Naive thymus-derived CD4-positive, alpha-beta T cell (primary cell): ENCODE results near the gene ARHGAP10. TPM values are rescaled to one million over a fixed set of nuclear protein-coding genes. Genes with fewer than 3 reads are reported as not detected.

Experiments used
- ATAC-seq: fragments of 150-1000 bp; cut with Tn5 transposase; 2 replicates; pipeline ENCODE4 v1.10.0; 2021; ENCODE audit warnings: mild to moderate bottlenecking, moderate library complexity
- CTCF ChIA-PET: fragments of 350-600 bp; sonication (Branson Sonifier 250); formaldehyde crosslinking; loops from one replicate; lab custom pipeline; 2021; ENCODE audit warnings: antibody characterized with exemption; lab: Charles Lee
- POLR2A ChIA-PET: fragments of 350-600 bp; sonication (Branson Sonifier 250); formaldehyde crosslinking; loops from one replicate; lab custom pipeline; 2021; ENCODE audit warnings: antibody characterized with exemption, inconsistent platforms; lab: Charles Lee
- DNase-seq, 9 donors: peaks; one replicate each; pipeline versions ENCODE4 v3.0.0 to v3.0.0-alpha.2; 2020 to 2022; ENCODE audit warnings: mixed read lengths in 1 of 9
- H3K27ac ChIP-seq: one replicate; pipeline ENCODE4 v1.7.0; 2013; ENCODE audit warnings: mild to moderate bottlenecking, low read depth, low read length, moderate library complexity
- H3K27me3 ChIP-seq, 2 donors: one replicate each; pipeline ENCODE4 v1.7.0; 2013; ENCODE audit warnings: low read length in 2 of 2, mild to moderate bottlenecking in 2 of 2, moderate library complexity in 2 of 2; ENCODE audit not compliant: control insufficient read depth in 2 of 2, insufficient read depth in 2 of 2
- H3K36me3 ChIP-seq, 3 experiments: 1 replicate in 2 of 3; 2 replicates in 1 of 3; pipeline ENCODE4 v1.7.0; 2013; ENCODE audit warnings: low read length in 3 of 3, mild to moderate bottlenecking in 3 of 3, moderate library complexity in 1 of 3; ENCODE audit not compliant: insufficient read depth in 3 of 3, control insufficient read depth in 2 of 3
- H3K4me1 ChIP-seq, 2 donors: one replicate each; pipeline ENCODE4 v1.7.0; 2013; ENCODE audit warnings: low read length in 2 of 2, mild to moderate bottlenecking in 2 of 2, moderate library complexity in 1 of 2; ENCODE audit not compliant: control insufficient read depth in 2 of 2, insufficient read depth in 2 of 2
- H3K4me3 ChIP-seq: 2 replicates; pipeline ENCODE4 v1.7.0; 2013; ENCODE audit warnings: mild to moderate bottlenecking, low read length
- H3K9me3 ChIP-seq, 3 experiments: 1 replicate in 2 of 3; 2 replicates in 1 of 3; pipeline ENCODE4 v1.7.0; 2013; ENCODE audit warnings: low read length in 3 of 3; ENCODE audit not compliant: control insufficient read depth in 2 of 3
- H3K27ac Mint-ChIP-seq, 9 donors: one replicate each; pipeline ENCODE4 v1.8.0; 2020 to 2022; ENCODE audit warnings: mixed read lengths in 9 of 9, mild to moderate bottlenecking in 8 of 9, moderate library complexity in 5 of 9, inconsistent platforms in 2 of 9
- H3K27me3 Mint-ChIP-seq, 5 donors: one replicate each; pipeline ENCODE4 v1.8.0; 2021 to 2022; ENCODE audit warnings: mixed read lengths in 5 of 5, mild to moderate bottlenecking in 1 of 5
- H3K36me3 Mint-ChIP-seq, 5 donors: one replicate each; pipeline ENCODE4 v1.8.0; 2020 to 2022; ENCODE audit warnings: mixed read lengths in 5 of 5, mild to moderate bottlenecking in 3 of 5, inconsistent platforms in 1 of 5
- H3K4me1 Mint-ChIP-seq, 7 donors: one replicate each; pipeline ENCODE4 v1.8.0; 2020 to 2022; ENCODE audit warnings: mixed read lengths in 7 of 7, mild to moderate bottlenecking in 3 of 7, inconsistent platforms in 1 of 7
- H3K4me3 Mint-ChIP-seq, 10 donors: one replicate each; pipeline ENCODE4 v1.8.0; 2020 to 2022; ENCODE audit warnings: mild to moderate bottlenecking in 10 of 10, mixed read lengths in 10 of 10, moderate library complexity in 6 of 10, inconsistent platforms in 2 of 10
- H3K9me3 Mint-ChIP-seq, 11 donors: one replicate each; pipeline ENCODE4 v1.8.0; 2020 to 2022; ENCODE audit warnings: mixed read lengths in 11 of 11, mild to moderate bottlenecking in 4 of 11, inconsistent platforms in 1 of 11, moderate library complexity in 1 of 11
- intact Hi-C, 2 donors: fragments of 100-400 bp; cut with micrococcal nuclease; formaldehyde crosslinking; loops; one replicate each; pipeline ENCODE4 v1.15.1; 2023
- polyA plus RNA-seq, 2 donors: library from polyadenylated mRNA; unstranded; fragments of 300-500 nt; fragmentation: Illumina TruSeq; gene quantifications; one replicate each; pipeline ENCODE4 v1.2.3, GENCODE V29; 2021
- total RNA-seq, 6 experiments: library from RNA in 5 of 6; stranded (reverse) in 5 of 6; gene quantifications; 1 replicate in 5 of 6; 2 replicates in 1 of 6; pipeline ENCODE4 v1.2.3 and lab custom pipeline; 2021 to 2026

The ARHGAP10 gene
- total and polyA plus RNA-seq, 7 experiments from 2014 or later, result 1.9 to 8.5 (median 3.0) TPM

- no peaks in the 10 kb centered on the region for H3K27me3 Mint-ChIP-seq
- Histone ChIP-seq H3K4me3 (no peak overlapping the region), H3K9me3 (peaks cover 0 to 4% (median 0%) of the 10 kb centered on the region in 3 experiments), H3K36me3 (no peaks in the 10 kb centered on the region), H3K27ac (no peak overlapping the region), H3K4me1 (no peaks in the 10 kb centered on the region), H3K27me3 (no peaks in the 10 kb centered on the region)
- peaks cover 0 to 17% (median 9%) of the 10 kb centered on the region in 5 donors for H3K36me3 Mint-ChIP-seq
- POLR2A ChIA-PET, result no interaction called here
- peaks cover 2 to 19% (median 7%) of the 10 kb centered on the region in 11 donors for H3K9me3 Mint-ChIP-seq
- no peak for DNase-seq
- H3K4me3 Mint-ChIP-seq, result no peak overlapping the region
- ATAC-seq, result no peak
- CTCF ChIA-PET, result interaction anchor here (0.7 to 1.2 kb wide), 2 partner anchors 14 to 16 kb away, joined by 3 read pairs; no protein-coding TSS in a partner anchor
- intact Hi-C loops, result loop anchor here in 1 of 2 donors (10.0 kb wide), 1 partner anchor 678 kb away; no protein-coding TSS in a partner anchor
- peaks cover 0 to 4% (median 0%) of the 10 kb centered on the region in 7 donors for H3K4me1 Mint-ChIP-seq
- H3K27ac Mint-ChIP-seq, result no peak overlapping the region
Observed at GRCh38 chr4:148027201-148027600, 295.3 kb downstream of the ARHGAP10 start.

DNA sequence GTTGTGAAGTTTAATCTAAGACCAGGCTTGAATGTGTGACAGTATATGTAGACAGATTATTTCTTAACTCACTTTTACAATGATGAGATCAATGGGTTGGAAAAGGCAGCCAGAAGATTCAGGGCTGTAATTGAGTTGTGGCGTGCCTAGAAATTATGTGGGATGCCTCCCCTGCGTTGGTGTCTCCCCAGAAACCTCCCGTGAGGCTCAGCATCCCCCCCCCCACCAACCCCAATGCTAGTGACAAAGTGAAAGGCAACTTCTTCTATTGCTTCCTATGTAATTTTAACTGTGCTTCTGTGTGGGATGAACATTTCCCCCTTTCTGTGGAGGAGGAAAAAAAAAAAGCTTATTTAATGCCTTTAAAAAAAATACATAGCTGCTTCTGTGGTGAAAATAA is 297.9 kb downstream of the ARHGAP10 start:
- Mint-ChIP-seq H3K36me3 (peaks cover 0 to 17% (median 10%) of the 10 kb centered on the region in 5 donors), H3K4me3 (no peak overlapping the region), H3K27me3 (no peaks in the 10 kb centered on the region), H3K4me1 (no peaks in the 10 kb centered on the region), H3K9me3 (peaks cover 2 to 19% (median 7%) of the 10 kb centered on the region in 11 donors), H3K27ac (no peak overlapping the region)
- Histone ChIP-seq H3K4me3 (no peak overlapping the region), H3K36me3 (no peaks in the 10 kb centered on the region), H3K9me3 (peaks cover 0 to 4% (median 0%) of the 10 kb centered on the region in 3 experiments), H3K27me3 (no peaks in the 10 kb centered on the region), H3K27ac (no peak overlapping the region), H3K4me1 (no peaks in the 10 kb centered on the region)
- DNase-seq, result no peak
- POLR2A ChIA-PET, result no interaction called here
- CTCF ChIA-PET, result interaction anchor here (0.6 kb wide), 2 partner anchors 33 to 400 kb away, joined by 3 read pairs; no protein-coding TSS in a partner anchor
- intact Hi-C loops, result loop anchor here in 1 of 2 donors (10.0 kb wide), 1 partner anchor 675 kb away; no protein-coding TSS in a partner anchor
- ATAC-seq, result no peak

GRCh38 chr4:148030193-148030873 is 298.4 kb downstream of the ARHGAP10 start:
- no peaks in the 10 kb centered on the region for H3K27me3 Mint-ChIP-seq
- POLR2A ChIA-PET, result no interaction called here
- Histone ChIP-seq H3K27ac (no peak overlapping the region), H3K36me3 (no peaks in the 10 kb centered on the region), H3K27me3 (no peaks in the 10 kb centered on the region), H3K4me1 (no peaks in the 10 kb centered on the region), H3K4me3 (no peak overlapping the region), H3K9me3 (peaks cover 0 to 4% (median 0%) of the 10 kb centered on the region in 3 experiments)
- intact Hi-C loops, result no loop called here
- peaks cover 2 to 19% (median 7%) of the 10 kb centered on the region in 11 donors for H3K9me3 Mint-ChIP-seq
- CTCF ChIA-PET, result interaction anchor here (0.6 to 1.0 kb wide), 3 partner anchors 8 to 400 kb away, joined by 3 to 4 read pairs (median 3); no protein-coding TSS in a partner anchor
- H3K4me1 Mint-ChIP-seq, result no peaks in the 10 kb centered on the region
- H3K27ac Mint-ChIP-seq, result no peak overlapping the region
- DNase-seq, result no peak
- H3K4me3 Mint-ChIP-seq, result no peak overlapping the region
- no peak for ATAC-seq
- H3K36me3 Mint-ChIP-seq, result peaks cover 0 to 17% (median 10%) of the 10 kb centered on the region in 5 donors

DNA sequence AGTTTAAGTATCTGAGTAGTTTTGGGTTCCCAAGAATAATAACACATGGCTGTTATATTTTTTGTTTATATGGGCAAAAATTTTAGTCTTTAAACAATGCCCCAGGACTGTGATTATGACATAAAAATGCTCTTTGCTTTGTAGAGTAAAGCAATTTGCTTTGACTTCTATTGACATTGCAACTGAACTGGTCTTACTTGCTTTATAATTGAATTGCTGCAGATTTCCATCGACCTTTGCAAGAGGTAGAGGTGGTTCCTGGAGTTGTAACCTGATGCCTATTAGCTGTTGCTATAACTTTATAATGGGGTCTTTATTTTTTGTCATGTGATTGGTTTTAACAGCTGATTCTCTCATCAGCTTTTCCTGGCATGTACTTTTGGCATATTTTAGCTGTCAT is 302.9 kb downstream of the ARHGAP10 start:
- Mint-ChIP-seq H3K4me1 (no peaks in the 10 kb centered on the region), H3K27ac (no peak overlapping the region), H3K4me3 (no peak overlapping the region), H3K27me3 (no peaks in the 10 kb centered on the region), H3K36me3 (peaks cover 0 to 10% (median 0%) of the 10 kb centered on the region in 5 donors), H3K9me3 (peaks cover 0 to 7% (median 0%) of the 10 kb centered on the region in 11 donors)
- Histone ChIP-seq H3K9me3 (no peaks in the 10 kb centered on the region), H3K4me1 (no peaks in the 10 kb centered on the region), H3K36me3 (no peaks in the 10 kb centered on the region), H3K27ac (no peak overlapping the region), H3K4me3 (no peak overlapping the region), H3K27me3 (no peaks in the 10 kb centered on the region)
- POLR2A ChIA-PET, result no interaction called here
- DNase-seq, result no peak
- CTCF ChIA-PET, result interaction anchor here (1.2 to 1.6 kb wide), 2 partner anchors 10 to 12 kb away, joined by 3 to 4 read pairs; no protein-coding TSS in a partner anchor
- ATAC-seq, result no peak
- intact Hi-C loops, result no loop called here

DNA sequence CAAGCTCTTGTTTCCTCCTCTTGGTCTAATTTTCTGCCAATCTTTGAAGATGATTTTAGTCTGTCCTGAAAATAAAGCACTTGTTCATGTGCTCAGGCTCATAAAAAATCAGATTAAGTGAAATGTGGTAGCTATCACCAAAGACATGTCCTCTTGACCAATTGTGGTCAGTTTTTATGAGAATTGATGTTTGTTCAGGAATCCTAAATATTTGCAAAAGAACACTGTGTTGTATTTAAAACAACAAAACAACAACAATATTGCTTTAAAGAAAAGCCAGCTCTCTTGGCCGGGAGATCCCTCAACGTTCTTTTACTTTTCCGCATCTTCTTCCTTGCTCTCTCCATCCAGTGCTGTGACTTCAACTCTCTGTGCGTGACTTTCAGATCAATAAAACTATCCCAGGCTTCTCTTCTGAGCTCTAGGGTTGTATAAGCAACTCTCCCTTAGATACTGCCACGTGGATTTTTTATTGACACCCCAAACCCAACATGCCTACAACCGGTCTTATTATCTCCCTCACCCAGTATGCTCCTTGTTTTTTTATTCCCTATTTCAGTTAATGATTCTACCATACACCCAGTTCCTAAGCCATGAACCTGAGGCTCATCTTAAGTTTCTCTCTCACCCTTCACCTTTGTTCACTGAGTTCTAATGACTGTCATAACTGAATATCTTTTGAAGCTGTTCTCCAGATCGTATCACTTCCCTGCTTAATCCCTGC is 309.9 kb downstream of the ARHGAP10 start:
- Histone ChIP-seq H3K27me3 (no peaks in the 10 kb centered on the region), H3K4me1 (peaks cover 1 to 4% of the 10 kb centered on the region in 2 donors), H3K27ac (no peak overlapping the region), H3K36me3 (no peaks in the 10 kb centered on the region), H3K4me3 (no peak overlapping the region), H3K9me3 (no peaks in the 10 kb centered on the region)
- no peak overlapping the region for H3K4me3 Mint-ChIP-seq
- no peak for DNase-seq
- POLR2A ChIA-PET, result no interaction called here
- H3K36me3 Mint-ChIP-seq, result peaks cover 0 to 4% (median 0%) of the 10 kb centered on the region in 5 donors
- no peak for ATAC-seq
- CTCF ChIA-PET, result interaction anchor here (1.1 to 1.3 kb wide), 2 partner anchors 14 to 20 kb away, joined by 3 to 5 read pairs; no protein-coding TSS in a partner anchor
- H3K4me1 Mint-ChIP-seq, result peaks cover 5 to 21% (median 13%) of the 10 kb centered on the region in 7 donors
- intact Hi-C loops, result no loop called here
- peaks cover 0 to 2% (median 0%) of the 10 kb centered on the region in 11 donors for H3K9me3 Mint-ChIP-seq
- no peaks in the 10 kb centered on the region for H3K27me3 Mint-ChIP-seq
- H3K27ac Mint-ChIP-seq, result no peak overlapping the region

DNA sequence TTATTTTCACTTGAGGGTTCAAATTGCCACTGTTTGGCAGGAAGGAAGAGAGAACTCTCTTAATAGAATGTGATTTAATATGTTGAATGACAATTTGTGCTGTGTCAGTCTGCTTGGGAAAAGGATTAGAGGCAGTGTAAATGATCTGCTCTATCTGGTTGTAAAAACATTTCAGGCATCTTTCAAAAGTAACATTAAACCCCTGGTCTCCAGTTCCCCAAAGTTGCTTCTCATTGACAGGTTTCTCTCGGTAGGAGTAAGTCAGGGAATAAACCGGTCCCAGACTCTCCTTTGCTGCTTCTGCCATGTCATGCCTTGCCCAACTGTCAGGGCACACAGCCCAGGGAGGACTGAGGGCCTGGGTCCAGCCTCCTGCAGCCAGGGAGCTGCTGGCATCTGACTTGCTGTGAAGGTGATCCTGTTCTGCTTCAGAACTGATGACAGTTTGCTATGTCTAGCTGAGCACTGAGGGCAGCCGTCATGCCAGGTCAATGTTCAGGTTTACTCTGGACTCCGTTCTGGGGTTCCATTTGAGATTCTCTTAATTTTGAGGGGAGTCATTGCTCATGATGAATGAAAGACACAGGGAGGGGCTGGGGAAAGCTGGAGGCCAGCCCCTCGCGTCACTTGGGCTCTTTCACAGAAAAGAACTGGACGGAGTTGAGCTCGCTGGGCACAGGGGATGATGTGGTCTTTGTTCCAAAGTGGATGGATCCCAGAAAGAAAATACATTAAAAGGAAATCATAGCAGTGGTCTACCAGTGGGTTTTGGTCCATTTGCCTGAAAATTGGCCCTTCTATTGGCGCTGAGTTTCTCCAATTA is 312.4 kb downstream of the ARHGAP10 start:
- no peaks in the 10 kb centered on the region for H3K27me3 Mint-ChIP-seq
- DNase-seq (no peak), ATAC-seq (no peak)
- H3K9me3 ChIP-seq, result no peaks in the 10 kb centered on the region
- CTCF ChIA-PET, result interaction anchor here (1.0 to 1.6 kb wide), 3 partner anchors 9 to 283 kb away, joined by 3 to 4 read pairs (median 3); no protein-coding TSS in a partner anchor
- H3K36me3 Mint-ChIP-seq, result peaks cover 0 to 10% (median 0%) of the 10 kb centered on the region in 5 donors
- POLR2A ChIA-PET, result no interaction called here
- H3K27ac Mint-ChIP-seq, result no peak overlapping the region
- no peak overlapping the region for H3K27ac ChIP-seq
- H3K36me3 ChIP-seq, result no peaks in the 10 kb centered on the region
- intact Hi-C loops, result loop anchor here in 1 of 2 donors (2.0 kb wide), 1 partner anchor 17 kb away; no protein-coding TSS in a partner anchor
- no peak overlapping the region for H3K4me3 Mint-ChIP-seq
- H3K4me1 ChIP-seq, result peaks cover 4% of the 10 kb centered on the region in 2 donors
- H3K4me3 ChIP-seq, result no peak overlapping the region
- H3K9me3 Mint-ChIP-seq, result no peaks in the 10 kb centered on the region
- H3K4me1 Mint-ChIP-seq, result peaks cover 7 to 26% (median 17%) of the 10 kb centered on the region in 7 donors
- no peaks in the 10 kb centered on the region for H3K27me3 ChIP-seq
